Measurements from ENCODE around the gene EPAS1.

Gene EPAS1

DNA sequence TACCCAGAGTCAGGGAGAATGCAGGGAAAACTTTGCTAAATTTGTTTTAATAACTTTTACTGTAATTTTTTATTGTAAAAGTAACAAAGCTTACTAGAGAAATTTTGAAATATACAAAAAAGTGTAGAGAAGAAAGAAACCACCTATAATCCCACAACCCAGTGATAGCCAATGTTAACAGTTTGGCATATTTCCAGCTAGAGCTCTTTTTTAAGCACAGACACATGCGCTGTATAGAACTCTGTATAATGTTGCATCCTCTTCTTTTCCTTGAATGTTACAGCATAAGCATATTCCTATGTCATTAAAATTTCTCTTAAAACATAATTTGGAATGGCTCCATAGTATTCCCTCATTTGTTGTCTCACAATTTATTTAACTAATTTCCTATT lies 37.4 kb upstream of the EPAS1 start:
- Histone ChIP-seq H3K79me2 (ENCODE audit: low read length) (no peaks in the 10 kb centered on the region), H2AFZ (ENCODE audit: low read length) (no peak overlapping the region), H3K9me3 (replicated peaks; ENCODE audit: insufficient read depth, low read length) (no peaks in the 10 kb centered on the region), H3K27me3 (replicated peaks; ENCODE audit: insufficient read depth, low read length) (no peaks in the 10 kb centered on the region), H3K9me2 (replicated peaks; ENCODE audit: insufficient read depth, low read length) (no peaks in the 10 kb centered on the region), H3K4me1 (ENCODE audit: low read length) (peaks cover 23% of the 10 kb centered on the region), H3K27ac (ENCODE audit: low read length) (no peak overlapping the region), H3K4me2 (ENCODE audit: low read depth, low read length) (no peak overlapping the region), H3K4me3 (ENCODE audit: low read length) (no peak overlapping the region), H4K20me1 (ENCODE audit: insufficient read depth, low read length) (no peaks in the 10 kb centered on the region), H3K36me3 (replicated peaks; ENCODE audit: insufficient read depth, low read length) (no peaks in the 10 kb centered on the region), H3F3A (ENCODE audit: insufficient read depth, low read length) (peaks cover 9% of the 10 kb centered on the region), H3K9ac (ENCODE audit: low read length) (no peak overlapping the region)
- DNase-seq = no peak
- TF ChIP-seq EZH2phosphoT487 (IDR thresholded peaks at IDR 0.05; ENCODE audit: low read length) (no peak), EZH2 (optimal IDR thresholded peaks at IDR 0.05; ENCODE audit: low read depth, low read length) (no peak)
- TF ChIP-seq, protein P1, sequence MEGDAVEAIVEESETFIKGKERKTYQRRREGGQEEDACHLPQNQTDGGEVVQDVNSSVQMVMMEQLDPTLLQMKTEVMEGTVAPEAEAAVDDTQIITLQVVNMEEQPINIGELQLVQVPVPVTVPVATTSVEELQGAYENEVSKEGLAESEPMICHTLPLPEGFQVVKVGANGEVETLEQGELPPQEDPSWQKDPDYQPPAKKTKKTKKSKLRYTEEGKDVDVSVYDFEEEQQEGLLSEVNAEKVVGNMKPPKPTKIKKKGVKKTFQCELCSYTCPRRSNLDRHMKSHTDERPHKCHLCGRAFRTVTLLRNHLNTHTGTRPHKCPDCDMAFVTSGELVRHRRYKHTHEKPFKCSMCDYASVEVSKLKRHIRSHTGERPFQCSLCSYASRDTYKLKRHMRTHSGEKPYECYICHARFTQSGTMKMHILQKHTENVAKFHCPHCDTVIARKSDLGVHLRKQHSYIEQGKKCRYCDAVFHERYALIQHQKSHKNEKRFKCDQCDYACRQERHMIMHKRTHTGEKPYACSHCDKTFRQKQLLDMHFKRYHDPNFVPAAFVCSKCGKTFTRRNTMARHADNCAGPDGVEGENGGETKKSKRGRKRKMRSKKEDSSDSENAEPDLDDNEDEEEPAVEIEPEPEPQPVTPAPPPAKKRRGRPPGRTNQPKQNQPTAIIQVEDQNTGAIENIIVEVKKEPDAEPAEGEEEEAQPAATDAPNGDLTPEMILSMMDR (IDR thresholded peaks at IDR 0.05; ENCODE audit: low read length) = no peak

DNA sequence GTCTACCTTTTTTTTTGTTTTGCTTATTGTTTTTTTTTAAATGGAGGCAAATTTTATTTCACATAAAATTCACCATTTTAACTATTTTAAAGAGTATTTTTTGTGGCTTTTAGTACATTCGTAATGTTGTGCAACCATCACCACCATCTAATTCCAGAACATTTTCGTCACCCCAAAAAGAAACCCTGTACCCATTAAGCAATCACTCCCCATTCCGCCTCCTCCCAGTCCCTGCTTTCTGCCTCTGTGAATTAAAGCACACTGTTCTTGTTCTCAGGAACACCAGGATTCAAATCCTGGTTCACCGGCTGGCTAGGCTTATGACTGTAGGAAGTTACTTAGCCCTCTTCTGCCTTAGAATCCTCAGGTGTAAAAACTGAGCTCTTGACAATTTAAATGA lies 36.9 kb upstream of the EPAS1 start:
- Histone ChIP-seq H2AFZ (ENCODE audit: low read length) (no peak overlapping the region), H3K9ac (ENCODE audit: low read length) (no peak overlapping the region), H3K4me2 (ENCODE audit: low read depth, low read length) (no peak overlapping the region), H3K27ac (ENCODE audit: low read length) (no peak overlapping the region), H3K36me3 (replicated peaks; ENCODE audit: insufficient read depth, low read length) (no peaks in the 10 kb centered on the region), H3K9me2 (replicated peaks; ENCODE audit: insufficient read depth, low read length) (no peaks in the 10 kb centered on the region), H3K9me3 (replicated peaks; ENCODE audit: insufficient read depth, low read length) (no peaks in the 10 kb centered on the region), H4K20me1 (ENCODE audit: insufficient read depth, low read length) (no peaks in the 10 kb centered on the region), H3K4me3 (ENCODE audit: low read length) (no peak overlapping the region), H3F3A (ENCODE audit: insufficient read depth, low read length) (peaks cover 9% of the 10 kb centered on the region), H3K79me2 (ENCODE audit: low read length) (no peaks in the 10 kb centered on the region), H3K4me1 (ENCODE audit: low read length) (peaks cover 28% of the 10 kb centered on the region), H3K27me3 (replicated peaks; ENCODE audit: insufficient read depth, low read length) (no peaks in the 10 kb centered on the region)
- no peak for DNase-seq
- TF ChIP-seq EZH2 (optimal IDR thresholded peaks at IDR 0.05; ENCODE audit: low read depth, low read length) = no peak
- no peak for TF ChIP-seq EZH2phosphoT487 (IDR thresholded peaks at IDR 0.05; ENCODE audit: low read length)
- TF ChIP-seq, protein P1 (IDR thresholded peaks at IDR 0.05; ENCODE audit: low read length) = no peak

DNA sequence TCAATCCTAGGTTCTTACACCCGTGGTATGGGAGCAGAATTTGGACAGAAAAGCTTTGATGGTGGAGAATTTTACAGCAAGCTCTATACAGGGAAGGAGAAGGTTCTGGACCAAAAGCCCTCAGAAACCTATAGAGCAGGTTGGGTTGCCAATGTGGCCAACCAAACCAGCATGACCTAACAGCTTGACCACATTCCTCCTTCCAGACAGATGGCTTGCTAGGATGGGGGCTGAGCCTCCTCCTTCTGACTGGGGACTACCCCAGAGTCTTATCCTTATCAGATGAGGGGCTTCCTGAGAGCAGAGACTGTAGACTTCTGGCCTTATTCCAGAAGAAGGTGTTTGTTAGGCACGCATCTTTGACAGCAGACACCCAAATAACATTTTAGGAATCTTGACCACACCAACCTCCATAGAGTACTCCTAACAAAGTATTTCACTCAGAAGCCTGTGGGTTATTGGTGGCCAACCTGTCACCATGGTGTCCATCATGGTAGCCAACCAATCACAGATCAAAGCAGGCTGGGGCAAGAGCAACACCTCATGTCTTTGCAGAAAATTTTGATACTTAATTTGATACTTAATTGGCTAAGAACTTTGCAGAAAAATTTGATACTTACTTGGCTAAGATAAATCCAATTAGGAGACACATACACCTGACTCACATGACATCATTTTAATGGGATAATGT lies 34.8 kb upstream of the EPAS1 start:
- TF ChIP-seq EZH2phosphoT487 (IDR thresholded peaks at IDR 0.05; ENCODE audit: low read length) (no peak), EZH2 (optimal IDR thresholded peaks at IDR 0.05; ENCODE audit: low read depth, low read length) (no peak)
- Histone ChIP-seq H3K9ac (ENCODE audit: low read length) (no peak overlapping the region), H3K9me3 (replicated peaks; ENCODE audit: insufficient read depth, low read length) (no peaks in the 10 kb centered on the region), H3K9me2 (replicated peaks; ENCODE audit: insufficient read depth, low read length) (no peaks in the 10 kb centered on the region), H3K36me3 (replicated peaks; ENCODE audit: insufficient read depth, low read length) (no peaks in the 10 kb centered on the region), H4K20me1 (ENCODE audit: insufficient read depth, low read length) (no peaks in the 10 kb centered on the region), H3K4me2 (ENCODE audit: low read depth, low read length) (no peak overlapping the region), H3K27ac (ENCODE audit: low read length) (no peak overlapping the region), H3K79me2 (ENCODE audit: low read length) (no peaks in the 10 kb centered on the region), H3K4me3 (ENCODE audit: low read length) (no peak overlapping the region), H3K4me1 (ENCODE audit: low read length) (peaks cover 19% of the 10 kb centered on the region), H3K27me3 (replicated peaks; ENCODE audit: insufficient read depth, low read length) (no peaks in the 10 kb centered on the region), H2AFZ (ENCODE audit: low read length) (no peak overlapping the region), H3F3A (ENCODE audit: insufficient read depth, low read length) (peaks cover 5% of the 10 kb centered on the region)
- DNase-seq = no peak

DNA sequence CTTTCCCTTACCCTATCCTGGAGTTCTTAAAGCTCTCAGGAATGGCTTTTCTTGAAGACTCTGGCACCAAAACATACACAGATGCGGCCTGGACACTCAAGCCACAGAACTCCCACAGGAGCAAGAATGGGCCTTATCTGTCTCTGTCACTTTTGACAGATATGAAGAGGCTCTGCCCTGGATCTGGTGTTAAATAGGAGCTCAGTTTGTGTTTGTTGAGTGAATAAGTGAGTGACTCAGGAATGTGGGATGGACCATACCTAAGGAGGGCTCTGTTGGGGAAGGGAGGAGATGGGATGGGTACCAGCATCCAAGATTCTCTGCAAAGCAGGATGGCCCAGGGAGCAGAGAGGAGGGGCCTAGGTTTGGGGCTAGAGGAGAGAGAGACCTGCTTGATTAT lies 33.9 kb upstream of the EPAS1 start:
- Histone ChIP-seq H3F3A (ENCODE audit: insufficient read depth, low read length) (no peaks in the 10 kb centered on the region; the same call in 1 of the 2 replicates), H3K9ac (ENCODE audit: low read length) (no peak overlapping the region), H3K4me2 (ENCODE audit: low read depth, low read length) (no peak overlapping the region), H2AFZ (ENCODE audit: low read length) (no peak overlapping the region), H3K79me2 (ENCODE audit: low read length) (no peaks in the 10 kb centered on the region), H3K4me1 (ENCODE audit: low read length) (peaks cover 16% of the 10 kb centered on the region), H3K9me3 (replicated peaks; ENCODE audit: insufficient read depth, low read length) (no peaks in the 10 kb centered on the region), H3K27me3 (replicated peaks; ENCODE audit: insufficient read depth, low read length) (no peaks in the 10 kb centered on the region), H3K36me3 (replicated peaks; ENCODE audit: insufficient read depth, low read length) (no peaks in the 10 kb centered on the region), H3K27ac (ENCODE audit: low read length) (no peak overlapping the region), H4K20me1 (ENCODE audit: insufficient read depth, low read length) (no peaks in the 10 kb centered on the region), H3K4me3 (ENCODE audit: low read length) (no peak overlapping the region), H3K9me2 (replicated peaks; ENCODE audit: insufficient read depth, low read length) (no peaks in the 10 kb centered on the region)
- TF ChIP-seq EZH2phosphoT487 (IDR thresholded peaks at IDR 0.05; ENCODE audit: low read length) (no peak), EZH2 (optimal IDR thresholded peaks at IDR 0.05; ENCODE audit: low read depth, low read length) (no peak)
- TF ChIP-seq, protein P1 (IDR thresholded peaks at IDR 0.05; ENCODE audit: low read length) = no peak
- DNase-seq = no peak

Data from MM.1S (cell line).